ENCODE data around the gene RRP36.

RRP36 gene

GRCh38 chr6:42978839-42979522 lies 42.4 kb upstream of the RRP36 start, which contains the start of gene PEX6:
Gene PEX6, minus strand, starts transcription at chr6:42979181. Its CDS starts 31 bp downstream, at chr6:42979150.
- Histone ChIP-seq H3K4me3 (ENCODE audit: low read length) (peak within 1 kb of the TSS; percentile 88), H3K23ac (ENCODE audit: low read length) (no peak within 1 kb of the TSS), H2BK5ac (ENCODE audit: low read length) (no peak within 1 kb of the TSS), H3K4me1 (ENCODE audit: control insufficient read depth, low read depth, low read length) (no peaks in the 10 kb centered on the region), H3K27me3 (ENCODE audit: insufficient read depth, low read length, poor library complexity) (no peaks in the 10 kb centered on the region), H3K18ac (ENCODE audit: low read length) (peak within 1 kb of the TSS; percentile 62), H2AK5ac (ENCODE audit: low read length) (no peak within 1 kb of the TSS), H3K4me2 (ENCODE audit: low read length) (peak within 1 kb of the TSS; percentile 97), H3K36me3 (ENCODE audit: control insufficient read depth, insufficient read depth, low read length) (no peaks in the 10 kb centered on the region), H2BK120ac (ENCODE audit: low read depth, low read length) (no peak within 1 kb of the TSS), H4K5ac (ENCODE audit: low read length) (peak within 1 kb of the TSS; percentile 96), H2BK15ac (replicated peaks; ENCODE audit: low read depth) (no peak within 1 kb of the TSS), H3K79me1 (ENCODE audit: low read length) (no peaks in the 10 kb centered on the region), H4K8ac (ENCODE audit: low read depth, low read length) (no peak within 1 kb of the TSS), H3K9ac (ENCODE audit: low read length) (peak within 1 kb of the TSS; percentile 76), H3K27ac (ENCODE audit: low read depth, low read length) (peak within 1 kb of the TSS; percentile 19), H3K56ac (ENCODE audit: low read length) (peak within 1 kb of the TSS; percentile 95), H3K79me2 (ENCODE audit: control insufficient read depth, insufficient read depth, low read length) (no peaks in the 10 kb centered on the region), H3K4ac (ENCODE audit: low read depth, low read length) (peak within 1 kb of the TSS; percentile 76)
- peak; percentile 95 for DNase-seq
- WGBS (ENCODE audit: extremely low coverage, insufficient coverage, low lambda C conversion rate) = no CpG with 5 or more reads among the region's 59 CpGs

DNA sequence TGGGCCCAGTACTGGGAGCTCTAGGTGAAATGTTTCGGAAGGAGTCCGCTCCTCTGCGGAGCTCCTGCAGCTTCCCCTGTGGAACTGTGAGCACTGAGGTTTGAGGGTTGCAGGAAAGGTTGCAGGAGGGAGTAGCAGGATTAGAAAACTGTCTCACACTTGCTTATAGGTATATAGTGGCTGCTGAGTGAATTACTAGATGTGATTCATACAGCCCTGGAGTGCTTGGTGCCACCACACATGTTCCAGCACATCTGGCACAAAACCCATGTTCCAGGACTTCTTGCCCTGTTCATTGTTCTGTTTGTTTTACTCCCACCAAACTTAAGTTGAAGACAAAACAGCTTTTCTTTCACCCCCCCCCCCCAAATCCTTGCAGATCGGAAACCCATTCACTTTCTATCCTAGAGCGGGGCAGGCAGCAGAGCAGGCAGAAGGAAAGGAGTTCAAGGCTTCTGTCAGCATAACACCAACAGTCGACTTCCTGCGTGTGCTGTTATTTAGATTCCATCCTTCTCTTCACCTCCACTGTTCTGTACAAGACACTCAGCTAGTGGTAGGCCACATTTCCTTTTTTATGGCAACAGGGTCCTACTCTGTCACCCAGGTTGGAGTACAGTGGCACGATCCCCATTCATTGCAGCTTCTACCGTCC lies 41.8 kb upstream of the RRP36 start:
- no peak overlapping the region for H2AK5ac ChIP-seq (ENCODE audit: low read length)
- H3K4me2 ChIP-seq (ENCODE audit: low read length) = peak overlapping the region; percentile 97
- no peaks in the 10 kb centered on the region for H3K4me1 ChIP-seq (ENCODE audit: control insufficient read depth, low read depth, low read length)
- peak overlapping the region; percentile 19 for H3K27ac ChIP-seq (ENCODE audit: low read depth, low read length)
- no peak overlapping the region for H4K8ac ChIP-seq (ENCODE audit: low read depth, low read length)
- H3K4ac ChIP-seq (ENCODE audit: low read depth, low read length) = peak overlapping the region; percentile 76
- H3K79me1 ChIP-seq (ENCODE audit: low read length) = no peaks in the 10 kb centered on the region
- H2BK120ac ChIP-seq (ENCODE audit: low read depth, low read length) = no peak overlapping the region
- no peak overlapping the region for H3K23ac ChIP-seq (ENCODE audit: low read length)
- H3K9ac ChIP-seq (ENCODE audit: low read length) = peak overlapping the region; percentile 76
- no peaks in the 10 kb centered on the region for H3K27me3 ChIP-seq (ENCODE audit: insufficient read depth, low read length, poor library complexity)
- H3K79me2 ChIP-seq (ENCODE audit: control insufficient read depth, insufficient read depth, low read length) = no peaks in the 10 kb centered on the region
- H2BK5ac ChIP-seq (ENCODE audit: low read length) = no peak overlapping the region
- H3K36me3 ChIP-seq (ENCODE audit: control insufficient read depth, insufficient read depth, low read length) = no peaks in the 10 kb centered on the region
- H3K56ac ChIP-seq (ENCODE audit: low read length) = peak overlapping the region; percentile 95
- peak overlapping the region; percentile 65 for H3K4me3 ChIP-seq (ENCODE audit: low read length)
- no CpG with 5 or more reads among the region's 9 CpGs for WGBS (ENCODE audit: extremely low coverage, insufficient coverage, low lambda C conversion rate)
- DNase-seq = no peak
- peak overlapping the region; percentile 40 for H3K18ac ChIP-seq (ENCODE audit: low read length)
- no peak overlapping the region for H2BK15ac ChIP-seq (replicated peaks; ENCODE audit: low read depth)
- H4K5ac ChIP-seq (ENCODE audit: low read length) = peak overlapping the region; percentile 96

GRCh38 chr6:42981836-42982235 lies 39.6 kb upstream of the RRP36 start:
- H2AK5ac ChIP-seq (ENCODE audit: low read length) = no peak overlapping the region
- no peak overlapping the region for H4K5ac ChIP-seq (ENCODE audit: low read length)
- H3K4me1 ChIP-seq (ENCODE audit: control insufficient read depth, low read depth, low read length) = peaks cover 2% of the 10 kb centered on the region
- H3K27ac ChIP-seq (ENCODE audit: low read depth, low read length) = no peak overlapping the region
- no peak for DNase-seq
- no peaks in the 10 kb centered on the region for H3K36me3 ChIP-seq (ENCODE audit: control insufficient read depth, insufficient read depth, low read length)
- H3K23ac ChIP-seq (ENCODE audit: low read length) = no peak overlapping the region
- no peak overlapping the region for H3K4me3 ChIP-seq (ENCODE audit: low read length)
- peaks cover 5% of the 10 kb centered on the region for H3K79me2 ChIP-seq (ENCODE audit: control insufficient read depth, insufficient read depth, low read length)
- no peak overlapping the region for H3K4me2 ChIP-seq (ENCODE audit: low read length)
- H3K4ac ChIP-seq (ENCODE audit: low read depth, low read length) = no peak overlapping the region
- H3K18ac ChIP-seq (ENCODE audit: low read length) = no peak overlapping the region
- no peak overlapping the region for H3K56ac ChIP-seq (ENCODE audit: low read length)
- H2BK15ac ChIP-seq (replicated peaks; ENCODE audit: low read depth) = no peak overlapping the region
- H4K8ac ChIP-seq (ENCODE audit: low read depth, low read length) = no peak overlapping the region
- H3K9ac ChIP-seq (ENCODE audit: low read length) = no peak overlapping the region
- H2BK5ac ChIP-seq (ENCODE audit: low read length) = no peak overlapping the region
- peaks cover 10% of the 10 kb centered on the region for H3K79me1 ChIP-seq (ENCODE audit: low read length)
- WGBS (ENCODE audit: extremely low coverage, insufficient coverage, low lambda C conversion rate) = 100% methylated on average over 2 of the region's 5 CpGs
- no peak overlapping the region for H2BK120ac ChIP-seq (ENCODE audit: low read depth, low read length)
- no peaks in the 10 kb centered on the region for H3K27me3 ChIP-seq (ENCODE audit: insufficient read depth, low read length, poor library complexity)

DNA sequence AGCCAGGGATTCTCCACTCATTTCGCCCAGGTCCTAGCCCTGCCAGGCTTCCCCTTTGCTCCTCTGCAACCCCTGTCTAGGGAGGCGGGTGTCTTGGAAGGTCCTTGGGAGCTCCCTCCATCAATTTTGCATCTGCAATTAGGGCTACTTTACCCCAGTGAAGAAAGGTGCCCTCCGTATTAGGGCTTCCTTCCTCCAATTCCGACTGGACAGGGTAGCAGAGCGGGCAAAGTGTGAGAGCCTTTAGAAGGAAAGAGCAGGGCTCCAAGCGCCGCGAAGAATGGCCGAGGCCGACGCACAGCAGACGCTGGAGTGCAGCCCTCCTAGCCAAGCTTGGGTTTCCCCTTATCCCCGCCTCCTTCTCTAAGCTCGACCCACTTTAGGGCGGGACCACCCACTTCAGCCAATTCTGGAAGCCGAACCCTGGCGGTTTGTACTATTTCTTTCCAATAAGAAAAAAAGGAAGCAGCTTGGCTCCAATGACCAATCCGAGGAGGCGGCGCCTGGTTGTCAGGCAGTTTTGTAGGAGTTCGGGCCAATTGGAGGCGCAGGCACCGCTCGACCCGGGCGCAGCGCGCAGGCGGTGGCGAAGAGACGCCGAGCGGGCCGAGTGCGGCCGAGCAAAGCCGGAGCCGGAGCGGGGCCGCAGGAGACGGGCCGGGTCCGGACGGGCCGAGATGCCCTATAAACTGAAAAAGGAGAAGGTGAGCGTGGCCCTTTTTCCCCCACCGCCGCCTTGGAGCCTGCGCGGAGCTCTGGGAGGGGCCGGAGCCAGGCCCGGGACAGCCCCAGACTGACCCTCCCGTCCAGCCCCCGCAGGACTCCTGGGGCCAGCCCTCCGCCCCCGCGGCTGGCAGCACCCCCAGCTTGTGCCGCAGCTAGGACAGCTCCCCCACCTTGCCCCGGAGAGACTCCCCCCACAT lies 37.2 kb upstream of the RRP36 start, which contains the start of gene PPP2R5D:
TSS of gene PPP2R5D (plus strand) at position 570 of the 923 bp plus-strand sequence. CDS start at position 678, 108 bp downstream.
- no peaks in the 10 kb centered on the region for H3K27me3 ChIP-seq (ENCODE audit: insufficient read depth, low read length, poor library complexity)

DNA sequence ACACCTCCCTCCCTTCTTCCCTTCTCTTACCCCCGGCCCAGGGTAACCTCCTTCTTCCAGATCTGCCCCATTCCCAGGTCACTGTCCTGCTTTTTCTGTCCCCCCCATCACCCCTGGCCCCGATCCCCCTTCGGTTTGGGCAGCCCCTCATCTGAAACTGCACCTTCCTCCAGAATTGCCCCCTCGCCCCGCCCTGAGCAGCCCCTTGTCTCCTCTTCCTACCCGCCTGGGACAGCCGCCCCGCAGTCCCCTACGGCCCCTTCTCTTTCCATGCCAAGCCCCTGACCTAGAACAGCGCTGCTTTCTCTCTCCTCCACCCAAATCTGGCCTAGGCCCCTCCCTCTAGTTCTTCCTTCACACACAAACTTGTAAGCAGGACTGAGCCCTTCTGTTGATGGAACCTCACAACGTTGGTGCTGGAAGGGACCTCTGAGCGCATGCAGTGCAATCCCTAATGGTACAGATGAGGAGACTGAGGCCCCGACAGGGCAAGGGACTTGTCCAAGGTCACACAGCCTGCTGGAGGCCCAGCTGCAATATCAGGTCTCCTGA lies 36.4 kb upstream of the RRP36 start:
- Histone ChIP-seq H3K27me3 (ENCODE audit: insufficient read depth, low read length, poor library complexity) (no peaks in the 10 kb centered on the region), H2BK120ac (ENCODE audit: low read depth, low read length) (no peak overlapping the region), H4K8ac (ENCODE audit: low read depth, low read length) (no peak overlapping the region), H3K56ac (ENCODE audit: low read length) (peak overlapping the region; percentile 92), H3K4ac (ENCODE audit: low read depth, low read length) (no peak overlapping the region), H3K79me1 (ENCODE audit: low read length) (peaks cover 11% of the 10 kb centered on the region), H3K4me3 (ENCODE audit: low read length) (peak overlapping the region; percentile 79), H2AK5ac (ENCODE audit: low read length) (peak overlapping the region; percentile 69), H3K27ac (ENCODE audit: low read depth, low read length) (peak overlapping the region; percentile 56), H3K23ac (ENCODE audit: low read length) (no peak overlapping the region), H2BK15ac (replicated peaks; ENCODE audit: low read depth) (no peak overlapping the region), H3K18ac (ENCODE audit: low read length) (peak overlapping the region; percentile 62), H2BK5ac (ENCODE audit: low read length) (no peak overlapping the region), H3K79me2 (ENCODE audit: control insufficient read depth, insufficient read depth, low read length) (peaks cover 5% of the 10 kb centered on the region), H3K9ac (ENCODE audit: low read length) (peak overlapping the region; percentile 89), H3K4me2 (ENCODE audit: low read length) (peak overlapping the region; percentile 67), H3K36me3 (ENCODE audit: control insufficient read depth, insufficient read depth, low read length) (no peaks in the 10 kb centered on the region), H3K4me1 (ENCODE audit: control insufficient read depth, low read depth, low read length) (peaks cover 2% of the 10 kb centered on the region), H4K5ac (ENCODE audit: low read length) (no peak overlapping the region)
- peak; percentile 51 for DNase-seq
- WGBS (ENCODE audit: extremely low coverage, insufficient coverage, low lambda C conversion rate) = no CpG with 5 or more reads among the region's 13 CpGs

More for the DNA sequence above, 37.2 kb upstream of the RRP36 start, which contains the start of gene PPP2R5D:
- Histone ChIP-seq H2AK5ac (ENCODE audit: low read length) (peak within 1 kb of the TSS; percentile 71), H2BK15ac (replicated peaks; ENCODE audit: low read depth) (no peak within 1 kb of the TSS), H3K4me2 (ENCODE audit: low read length) (peak within 1 kb of the TSS; percentile 96), H3K79me1 (ENCODE audit: low read length) (peaks cover 11% of the 10 kb centered on the region), H4K5ac (ENCODE audit: low read length) (peak within 1 kb of the TSS; percentile 9), H4K8ac (ENCODE audit: low read depth, low read length) (no peak within 1 kb of the TSS), H2BK5ac (ENCODE audit: low read length) (peak within 1 kb of the TSS; percentile 71), H3K23ac (ENCODE audit: low read length) (no peak within 1 kb of the TSS), H3K18ac (ENCODE audit: low read length) (peak within 1 kb of the TSS; percentile 62), H3K4ac (ENCODE audit: low read depth, low read length) (no peak within 1 kb of the TSS), H3K27ac (ENCODE audit: low read depth, low read length) (peak within 1 kb of the TSS; percentile 56), H3K79me2 (ENCODE audit: control insufficient read depth, insufficient read depth, low read length) (peaks cover 5% of the 10 kb centered on the region), H3K9ac (ENCODE audit: low read length) (peak within 1 kb of the TSS; percentile 90), H3K4me1 (ENCODE audit: control insufficient read depth, low read depth, low read length) (peaks cover 2% of the 10 kb centered on the region), H3K56ac (ENCODE audit: low read length) (peak within 1 kb of the TSS; percentile 94), H2BK120ac (ENCODE audit: low read depth, low read length) (no peak within 1 kb of the TSS), H3K4me3 (ENCODE audit: low read length) (peak within 1 kb of the TSS; percentile 79), H3K36me3 (ENCODE audit: control insufficient read depth, insufficient read depth, low read length) (no peaks in the 10 kb centered on the region)
- WGBS (ENCODE audit: extremely low coverage, insufficient coverage, low lambda C conversion rate) = no CpG with 5 or more reads among the region's 59 CpGs
- DNase-seq = peak; percentile 100
